KBM-7 (cell line): Measurements from ENCODE around the gene BASP1.

Source experiments
- DNase-seq: peaks from one replicate; pipeline ENCODE4 v3.0.0-alpha.2; 2015
- in situ Hi-C: fragments of 300-500 bp; cut with MboI; formaldehyde crosslinking; loops from 2 replicates; pipeline ENCODE4 v1.14.3; 2020; ENCODE audit warnings: low sequenced_read_pairs, low pct_unique_long_range_greater_than_20kb, mixed read lengths

The BASP1 gene

GRCh38 chr5:17217493-17218352 lies at the start of gene BASP1:
Gene BASP1 (plus strand): TSS chr5:17217631. CDS start chr5:17275217, 57,586 bp downstream.
- in situ Hi-C loops: loop anchor here (25.0 kb wide), 1 partner anchor 1070 kb away; no protein-coding TSS in a partner anchor
- peak; percentile 20 for DNase-seq

DNA sequence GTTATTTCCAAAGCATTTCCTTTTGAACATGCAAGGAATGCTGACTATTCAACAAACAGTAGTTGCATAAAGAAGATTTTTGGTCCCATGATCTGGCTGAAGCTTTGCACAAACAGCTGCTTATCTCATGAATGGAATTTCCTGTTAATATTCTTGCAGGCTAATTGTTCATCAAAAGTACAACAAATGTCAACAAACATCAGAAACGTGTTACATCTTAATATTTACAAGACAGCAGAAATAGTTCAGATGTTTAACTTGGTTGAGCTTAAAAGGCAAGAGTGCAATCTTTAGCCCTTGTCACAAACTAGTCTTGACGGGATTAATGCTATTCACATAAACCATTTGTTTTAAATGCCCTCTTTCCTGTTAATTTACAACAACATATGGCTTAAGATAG lies 47.9 kb upstream of the BASP1 start:
- in situ Hi-C loops: no loop called here
- no peak for DNase-seq

DNA sequence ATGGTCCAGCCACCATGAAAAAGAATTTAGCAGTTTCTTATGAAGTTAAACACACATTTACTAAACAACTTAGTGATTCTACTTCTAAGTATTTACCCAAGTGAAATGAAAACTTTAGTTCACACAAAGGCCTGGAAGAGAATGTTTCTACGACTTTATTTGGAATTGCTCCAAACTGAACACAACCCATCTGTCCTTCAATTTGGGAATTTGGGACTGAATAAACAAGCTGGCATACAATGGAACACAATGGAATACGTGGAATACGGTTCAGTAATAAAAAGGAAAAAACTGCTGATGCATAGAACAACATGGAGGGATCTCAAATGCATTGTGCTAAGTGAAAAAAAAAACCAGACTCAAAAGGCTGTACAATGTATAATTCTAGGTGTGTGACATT lies 44.6 kb upstream of the BASP1 start:
- in situ Hi-C loops: no loop called here
- no peak for DNase-seq

GRCh38 chr5:17174965-17175364 lies 42.5 kb upstream of the BASP1 start:
- in situ Hi-C loops: loop anchor here (25.0 kb wide), 3 partner anchors 238 to 688 kb away; partner anchors contain the start of gene MYO10
- DNase-seq: no peak

DNA sequence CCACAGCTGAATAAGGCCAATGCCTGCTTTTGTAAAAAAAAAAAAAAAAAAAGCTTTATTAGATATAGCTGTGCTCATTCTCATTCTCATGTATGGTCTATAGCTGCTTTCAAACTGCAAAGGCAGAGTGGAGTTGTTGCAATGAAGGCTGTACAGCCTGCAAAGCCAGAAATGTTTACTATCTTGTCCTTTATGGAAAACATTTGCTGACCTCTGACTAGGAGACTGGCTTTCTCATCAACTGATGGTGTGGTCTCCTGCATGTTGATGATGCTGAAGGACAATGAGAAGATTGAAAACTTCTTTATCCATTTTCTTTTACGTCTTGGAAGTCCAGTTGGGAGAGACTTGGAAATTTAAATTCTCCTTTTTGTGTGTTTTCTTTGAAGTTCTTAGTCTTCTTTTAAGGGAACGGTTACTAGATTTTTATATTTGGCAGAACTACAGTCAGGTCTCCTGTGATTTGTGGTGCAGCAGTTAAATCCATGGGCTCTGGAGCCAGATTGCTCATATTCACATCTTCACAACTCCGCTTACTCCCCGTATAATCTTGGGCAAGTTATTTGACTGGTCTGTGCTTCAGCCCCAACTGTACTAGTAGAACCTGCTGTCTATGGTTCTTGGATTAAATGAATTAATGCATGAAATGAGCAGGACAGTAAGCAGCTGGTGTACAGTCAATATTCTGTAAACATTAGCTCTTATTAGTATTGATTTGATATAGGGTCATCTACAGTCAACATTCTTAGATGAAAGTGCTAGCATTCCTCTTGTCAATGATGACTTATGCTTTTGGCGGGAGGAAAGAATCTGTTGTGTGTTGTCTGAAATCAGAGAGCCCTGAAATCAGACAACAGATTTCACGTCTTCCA lies 39.7 kb upstream of the BASP1 start:
- no peak for DNase-seq
- in situ Hi-C loops: loop anchor here (25.0 kb wide), 3 partner anchors 240 to 690 kb away; partner anchors contain the start of gene MYO10

DNA sequence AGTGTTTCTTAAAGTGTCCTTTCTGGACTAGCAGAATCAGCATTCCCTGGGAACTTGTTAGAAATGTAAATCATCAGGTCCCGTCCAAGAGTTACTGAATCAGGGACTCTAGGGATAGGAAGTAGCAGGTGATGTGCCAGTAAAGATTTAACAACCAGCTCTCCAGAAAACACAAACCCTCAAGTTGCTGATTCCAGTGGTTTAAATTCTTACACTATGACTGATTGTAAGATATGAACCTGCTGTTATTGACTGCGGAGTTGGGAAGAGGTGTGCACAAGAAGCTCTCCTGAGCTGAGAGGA lies 39.1 kb upstream of the BASP1 start:
- DNase-seq: no peak
- in situ Hi-C loops: loop anchor here (25.0 kb wide), 3 partner anchors 241 to 691 kb away; partner anchors contain the start of gene MYO10

DNA sequence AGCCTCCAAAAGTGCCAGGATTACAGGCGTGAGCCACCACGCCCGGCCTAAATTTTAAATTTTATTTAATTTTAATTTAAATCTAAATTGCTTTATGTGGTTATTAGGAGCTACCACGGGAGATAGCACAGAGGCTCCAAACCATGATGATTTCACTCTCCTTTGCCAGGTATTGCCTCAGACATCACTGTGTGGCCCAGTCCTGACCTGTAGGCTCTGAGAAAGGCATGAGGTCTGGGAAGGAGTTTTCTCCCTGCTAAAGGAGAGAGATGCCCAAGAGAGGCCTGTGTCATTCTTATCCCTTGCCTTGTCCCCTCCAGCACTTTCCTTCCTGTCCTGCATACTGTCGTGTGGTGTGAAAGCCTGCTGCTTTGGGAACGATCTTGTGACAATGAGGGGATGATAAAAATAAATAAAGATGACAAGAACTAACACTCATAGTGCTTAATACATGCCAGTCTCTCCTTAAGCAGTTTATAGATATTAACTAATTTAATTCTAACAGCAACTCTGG lies 37.0 kb upstream of the BASP1 start:
- no peak for DNase-seq
- in situ Hi-C loops: loop anchor here (25.0 kb wide), 3 partner anchors 243 to 693 kb away; partner anchors contain the start of gene MYO10

GRCh38 chr5:17180864-17181723 lies 36.3 kb upstream of the BASP1 start:
- no peak for DNase-seq
- in situ Hi-C loops: loop anchor here (25.0 kb wide), 3 partner anchors 244 to 694 kb away; partner anchors contain the start of gene MYO10

- no peak for DNase-seq
- in situ Hi-C loops: loop anchor here (25.0 kb wide), 3 partner anchors 245 to 695 kb away; partner anchors contain the start of gene MYO10
Observed at GRCh38 chr5:17182494-17182893, 34.9 kb upstream of the BASP1 start.

DNA sequence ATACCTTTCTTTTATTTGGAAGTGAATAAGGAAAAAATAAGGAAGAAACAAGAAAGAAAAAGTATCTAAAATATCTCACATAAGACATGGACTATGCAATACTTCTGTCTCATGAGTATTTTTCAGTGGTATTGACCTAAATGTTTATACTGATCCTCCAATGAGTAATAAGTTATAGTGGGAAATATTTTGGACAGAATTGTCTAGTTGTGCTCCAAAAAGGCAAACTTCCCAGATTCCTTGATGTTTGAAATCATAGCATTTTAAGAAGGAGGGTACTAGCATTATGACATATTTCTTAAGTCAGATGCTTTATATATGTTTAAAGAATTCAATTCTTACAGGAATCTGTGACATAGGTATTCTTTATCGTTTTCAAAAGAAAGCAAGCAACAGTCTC lies 34.5 kb upstream of the BASP1 start:
- in situ Hi-C loops: loop anchor here (25.0 kb wide), 3 partner anchors 246 to 696 kb away; partner anchors contain the start of gene MYO10
- DNase-seq: no peak

DNA sequence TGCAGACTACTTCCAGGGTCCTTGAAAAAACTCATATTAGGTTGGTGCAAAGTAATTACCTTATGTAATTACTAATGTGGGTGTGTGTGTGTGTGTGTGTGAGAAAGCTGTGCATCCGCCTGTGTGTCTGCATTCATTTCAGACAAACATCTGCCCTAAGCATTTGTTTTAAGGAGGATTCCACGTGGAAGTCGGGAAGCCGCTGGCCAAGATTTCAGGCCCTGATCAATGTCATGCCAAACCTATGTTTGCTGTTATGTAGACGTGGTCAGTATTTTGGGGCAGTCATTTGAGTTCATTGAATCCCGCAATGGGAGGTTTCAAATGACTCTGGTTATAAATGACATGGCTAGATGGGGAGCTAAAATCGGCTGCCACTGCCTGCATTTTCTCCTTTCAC lies 33.6 kb upstream of the BASP1 start:
- in situ Hi-C loops: loop anchor here (25.0 kb wide), 3 partner anchors 247 to 697 kb away; partner anchors contain the start of gene MYO10
- no peak for DNase-seq

DNA sequence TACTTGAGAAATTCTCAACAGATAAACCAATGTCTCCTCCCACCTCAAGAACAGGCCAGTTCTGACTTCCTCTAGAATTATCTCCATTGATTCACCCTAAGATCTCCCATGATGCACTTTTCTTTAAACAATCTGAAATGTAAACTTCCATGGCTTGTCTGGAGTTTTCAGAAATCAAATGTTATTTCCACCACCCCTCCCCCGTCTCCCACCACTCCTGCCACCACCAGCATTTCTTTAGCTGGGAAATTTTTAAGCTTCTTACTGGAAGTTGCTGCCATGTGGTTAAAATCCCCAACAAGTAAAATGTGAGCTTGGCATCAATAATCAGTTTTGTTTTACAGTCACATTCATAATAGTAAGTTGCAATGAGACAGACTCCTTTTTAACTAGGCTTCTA lies 32.8 kb upstream of the BASP1 start:
- in situ Hi-C loops: loop anchor here (25.0 kb wide), 3 partner anchors 247 to 697 kb away; partner anchors contain the start of gene MYO10
- DNase-seq: no peak

- no peak for DNase-seq
- in situ Hi-C loops: loop anchor here (25.0 kb wide), 3 partner anchors 248 to 698 kb away; partner anchors contain the start of gene MYO10
Observed at GRCh38 chr5:17185349-17185748, 32.1 kb upstream of the BASP1 start.

DNA sequence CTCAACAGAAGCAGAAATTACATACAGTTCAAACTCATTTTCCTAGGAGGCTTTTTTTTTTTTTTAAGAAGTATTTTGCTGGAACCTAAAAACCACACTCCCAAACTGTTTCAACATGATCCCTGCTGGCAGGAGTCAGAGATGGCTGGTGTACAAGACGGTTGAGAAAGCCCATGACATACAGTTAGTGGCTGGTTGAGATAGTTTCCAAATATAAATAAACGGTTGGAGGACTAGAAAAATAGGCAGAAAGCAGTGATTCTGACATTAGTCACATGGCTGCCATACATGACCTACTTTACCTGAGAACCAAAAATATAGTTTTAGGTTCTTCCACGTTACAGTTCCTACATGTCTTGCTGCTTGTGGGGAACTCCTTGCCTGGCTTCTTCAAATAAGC lies 31.7 kb upstream of the BASP1 start:
- DNase-seq: no peak
- in situ Hi-C loops: loop anchor here (25.0 kb wide), 3 partner anchors 248 to 698 kb away; partner anchors contain the start of gene MYO10

- in situ Hi-C loops: loop anchor here (25.0 kb wide), 3 partner anchors 249 to 699 kb away; partner anchors contain the start of gene MYO10
- no peak for DNase-seq
Observed at GRCh38 chr5:17186256-17186655, 31.2 kb upstream of the BASP1 start.

- DNase-seq: no peak
- in situ Hi-C loops: loop anchor here (25.0 kb wide), 3 partner anchors 250 to 700 kb away; partner anchors contain the start of gene MYO10
Observed at GRCh38 chr5:17187011-17187785, 30.2 kb upstream of the BASP1 start.

DNA sequence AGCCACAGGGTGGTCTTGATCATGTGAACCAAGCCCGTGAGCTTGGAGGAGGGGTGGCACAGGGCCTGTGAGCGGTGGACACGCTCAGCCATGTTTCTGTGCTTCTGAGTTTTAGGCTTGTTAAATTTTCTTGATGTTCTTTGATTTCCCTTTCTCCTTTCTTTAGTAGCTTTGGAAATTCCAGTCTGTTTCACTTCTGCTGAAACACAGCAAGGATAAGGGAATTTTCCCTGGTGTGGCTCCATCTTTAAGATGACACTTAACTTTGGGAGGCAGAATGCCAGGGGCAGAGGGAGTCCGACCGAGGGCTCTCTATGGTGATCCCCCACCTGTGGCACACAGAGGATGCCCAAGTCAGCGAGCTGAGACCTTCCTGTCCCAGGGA lies 29.7 kb upstream of the BASP1 start:
- no peak for DNase-seq
- in situ Hi-C loops: loop anchor here (25.0 kb wide), 3 partner anchors 250 to 700 kb away; partner anchors contain the start of gene MYO10
